OCI-LY7 (cell line): ENCODE measurements around the gene CDC34.

Source experiments
- CTCF ChIP-seq: fragments of 200-600 bp; sonication (generic); conservative IDR thresholded peaks from 2 replicates; pipeline ENCODE4 v1.5.1; 2014; ENCODE audit warnings: mild to moderate bottlenecking, antibody characterized with exemption, low read length, moderate library complexity, mixed read lengths
- EZH2phosphoT487 ChIP-seq: fragments of 200-600 bp; sonication (generic); IDR thresholded peaks from 2 replicates; pipeline ENCODE4 v1.6.1; 2018; ENCODE audit warnings: low read depth, borderline replicate concordance, mild to moderate bottlenecking, mixed run types, antibody characterized with exemption, low read length, moderate library complexity, mixed read lengths

DNA sequence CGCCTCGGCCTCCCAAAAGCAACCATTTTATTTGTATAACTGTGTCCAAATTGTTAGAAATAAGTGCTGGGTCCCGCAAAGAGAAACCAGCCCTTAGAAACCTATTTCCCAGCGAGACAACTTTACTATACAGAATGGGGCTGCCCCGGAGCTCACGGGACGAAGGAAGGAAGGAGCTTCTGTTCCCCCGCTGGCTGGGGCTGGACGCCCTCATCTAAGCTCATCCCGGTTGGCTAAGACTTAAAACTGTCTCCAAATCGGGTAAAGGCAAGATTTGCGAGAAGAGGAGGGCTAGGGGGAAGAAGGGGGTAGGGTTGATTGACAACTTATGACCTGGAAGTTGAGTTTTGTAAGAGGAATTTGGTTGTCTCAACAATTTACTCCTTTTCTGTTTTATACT, 28.6 kb downstream of the CDC34 start:
- TF ChIP-seq CTCF = no peak
- no peak for TF ChIP-seq EZH2phosphoT487
